COLO829 (cell line): ENCODE data around the gene CPNE4.
"Not testable (repeated sequence)": the region's sequence is repeated elsewhere in the genome, so short reads cannot be mapped to it uniquely, and the experiment has no call there.

Experiments
- DNase-seq: peaks from one replicate; pipeline ENCODE4 v3.0.0; 2012; ENCODE audit warnings: low spot score

Gene CPNE4

GRCh38 chr3:132034486-132035464 lies at the start of gene CPNE4:
TSS of gene CPNE4 (minus strand) at chr3:132035014.
- peak; percentile 94 for DNase-seq

- DNase-seq = peak; percentile 29
Observed at GRCh38 chr3:132083583-132084279, 48.9 kb upstream of the CPNE4 start.

GRCh38 chr3:132083159-132083558 lies 48.3 kb upstream of the CPNE4 start:
- DNase-seq = no peak

GRCh38 chr3:132079147-132079546 lies 44.3 kb upstream of the CPNE4 start:
- DNase-seq = no peak

GRCh38 chr3:132073771-132074170 lies 39.0 kb upstream of the CPNE4 start:
- no peak for DNase-seq

- DNase-seq = no peak
Observed at GRCh38 chr3:132071043-132071442, 36.2 kb upstream of the CPNE4 start.

GRCh38 chr3:132064114-132064513 lies 29.3 kb upstream of the CPNE4 start:
- no peak for DNase-seq

GRCh38 chr3:132062535-132062934 lies 27.7 kb upstream of the CPNE4 start:
- no peak for DNase-seq

- no peak for DNase-seq
Observed at GRCh38 chr3:132055872-132056271, 21.1 kb upstream of the CPNE4 start.

GRCh38 chr3:132047209-132047608 lies 12.4 kb upstream of the CPNE4 start:
- no peak for DNase-seq

GRCh38 chr3:132044874-132045273 lies 10.1 kb upstream of the CPNE4 start:
- DNase-seq = not testable (repeated sequence)

- no peak for DNase-seq
Observed at GRCh38 chr3:132042681-132043080, 7.9 kb upstream of the CPNE4 start.

- DNase-seq = no peak
Observed at GRCh38 chr3:132038198-132038825, 3.5 kb upstream of the CPNE4 start.

- DNase-seq = no peak
Observed at GRCh38 chr3:132037581-132037980, 2.8 kb upstream of the CPNE4 start.

- DNase-seq = no peak
Observed at GRCh38 chr3:132037056-132037455, 2.2 kb upstream of the CPNE4 start.

- no peak for DNase-seq
Observed at GRCh38 chr3:132034097-132034485, 723 bp downstream of the CPNE4 start.

- DNase-seq = no peak
Observed at GRCh38 chr3:132033471-132033870, 1.3 kb downstream of the CPNE4 start.

GRCh38 chr3:132032959-132033358 lies 1.9 kb downstream of the CPNE4 start:
- no peak for DNase-seq

GRCh38 chr3:132029182-132029902 lies 5.5 kb downstream of the CPNE4 start:
- peak; percentile 85 for DNase-seq

GRCh38 chr3:132022914-132023313 lies 11.9 kb downstream of the CPNE4 start:
- DNase-seq = no peak

GRCh38 chr3:132020058-132020457 lies 14.8 kb downstream of the CPNE4 start:
- DNase-seq = no peak

GRCh38 chr3:132017137-132017536 lies 17.7 kb downstream of the CPNE4 start:
- DNase-seq = no peak
